Lower leg skin (tissue), 3 donors: Measurements from ENCODE around the gene RPL41.

Experiments used
- POLR2A ChIP-seq, 2 donors: fragments of 450-650 bp; IDR thresholded peaks; one replicate each; pipeline ENCODE4 v1.6.1; 2016 to 2017; ENCODE audit warnings: antibody characterized with exemption in 2 of 2, mild to moderate bottlenecking in 1 of 2, moderate library complexity in 1 of 2
- TF ChIP-seq, protein P1 (sequence below), 3 donors: fragments of 450-650 bp; IDR thresholded peaks; one replicate each; pipeline ENCODE4 v1.5.1; 2016; ENCODE audit warnings: antibody characterized with exemption in 3 of 3, mild to moderate bottlenecking in 3 of 3, moderate library complexity in 2 of 3

DNA sequence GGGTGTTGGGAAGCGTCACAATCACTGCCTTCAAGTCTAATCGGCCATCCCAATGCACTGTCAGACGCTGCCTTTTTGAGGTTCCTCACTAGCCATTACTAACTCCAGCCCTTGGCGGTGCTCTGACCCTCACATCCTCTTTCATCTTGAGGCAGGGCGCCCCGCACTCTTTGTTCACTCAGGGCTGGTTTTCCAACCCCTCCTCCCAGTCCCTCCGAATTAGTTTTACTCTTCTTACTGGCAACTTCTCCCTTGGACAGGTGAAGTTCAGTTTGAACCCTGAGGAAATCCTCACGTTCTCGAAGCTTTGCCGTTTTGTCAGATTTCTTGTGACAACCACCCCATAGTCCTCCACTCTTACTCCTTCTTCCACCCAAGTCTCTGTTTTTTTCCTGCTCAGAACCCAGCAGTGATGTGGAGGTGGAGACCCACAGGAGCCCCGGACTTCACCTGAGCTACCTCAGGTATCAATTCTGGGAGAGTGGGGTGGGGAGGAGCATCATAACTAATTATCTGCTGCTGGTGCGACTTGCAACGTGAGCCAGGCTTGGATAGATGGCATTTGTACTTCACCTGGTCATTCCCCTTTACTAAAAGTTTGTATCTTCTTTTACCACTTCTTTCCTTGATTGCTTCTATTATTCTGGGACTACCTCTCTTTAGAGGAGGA, 2.4 kb downstream of the RPL41 start:
- TF ChIP-seq, protein P1, sequence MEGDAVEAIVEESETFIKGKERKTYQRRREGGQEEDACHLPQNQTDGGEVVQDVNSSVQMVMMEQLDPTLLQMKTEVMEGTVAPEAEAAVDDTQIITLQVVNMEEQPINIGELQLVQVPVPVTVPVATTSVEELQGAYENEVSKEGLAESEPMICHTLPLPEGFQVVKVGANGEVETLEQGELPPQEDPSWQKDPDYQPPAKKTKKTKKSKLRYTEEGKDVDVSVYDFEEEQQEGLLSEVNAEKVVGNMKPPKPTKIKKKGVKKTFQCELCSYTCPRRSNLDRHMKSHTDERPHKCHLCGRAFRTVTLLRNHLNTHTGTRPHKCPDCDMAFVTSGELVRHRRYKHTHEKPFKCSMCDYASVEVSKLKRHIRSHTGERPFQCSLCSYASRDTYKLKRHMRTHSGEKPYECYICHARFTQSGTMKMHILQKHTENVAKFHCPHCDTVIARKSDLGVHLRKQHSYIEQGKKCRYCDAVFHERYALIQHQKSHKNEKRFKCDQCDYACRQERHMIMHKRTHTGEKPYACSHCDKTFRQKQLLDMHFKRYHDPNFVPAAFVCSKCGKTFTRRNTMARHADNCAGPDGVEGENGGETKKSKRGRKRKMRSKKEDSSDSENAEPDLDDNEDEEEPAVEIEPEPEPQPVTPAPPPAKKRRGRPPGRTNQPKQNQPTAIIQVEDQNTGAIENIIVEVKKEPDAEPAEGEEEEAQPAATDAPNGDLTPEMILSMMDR (IDR thresholded peaks at IDR 0.05): no peak
- TF ChIP-seq POLR2A (IDR thresholded peaks at IDR 0.05): no peak
